Embryonic facial prominence (tissue), 1 donor: ENCODE results near the gene ASB18.

Experiments
- DNase-seq: peaks from one replicate; pipeline ENCODE4 v3.0.0-alpha.2; 2016; ENCODE audit errors: extremely low spot score

ASB18 gene

DNA sequence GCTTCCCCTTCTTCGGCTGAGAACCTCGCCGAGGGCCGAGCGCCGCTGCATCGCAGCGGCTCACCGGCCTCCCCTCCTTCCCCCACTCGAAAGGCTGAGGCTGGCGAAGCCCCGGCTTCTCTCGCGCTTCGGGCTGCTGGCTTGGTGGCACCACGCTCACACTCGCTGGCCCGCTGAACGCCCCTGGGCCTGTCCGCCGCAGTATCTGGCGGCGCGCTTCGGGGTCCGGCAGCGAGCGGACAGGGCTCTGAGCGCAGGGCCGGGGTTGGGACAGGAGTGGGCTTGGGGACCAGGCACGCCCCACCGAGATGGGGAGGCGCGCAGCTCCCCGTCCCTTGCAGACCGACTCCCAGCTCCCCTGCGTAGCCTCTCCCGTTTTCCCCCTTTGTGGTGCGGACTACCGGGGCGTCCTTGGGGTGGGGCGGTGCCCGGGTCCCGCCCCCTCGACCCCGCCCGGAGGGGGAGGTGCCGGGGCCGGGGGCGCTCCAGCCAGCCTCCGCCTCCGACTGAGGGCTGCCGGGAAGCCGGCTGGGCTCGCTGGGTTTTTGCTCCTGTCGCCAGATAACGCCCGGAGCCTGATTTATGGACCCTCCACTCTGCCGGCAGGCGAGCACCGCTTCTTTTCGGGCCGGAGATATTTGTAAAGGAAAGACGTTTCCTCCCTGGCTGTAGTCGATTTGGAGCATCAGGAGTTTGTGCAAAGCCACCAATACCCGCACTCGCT is 99.8 kb downstream of the ASB18 start:
- DNase-seq, result no peak

DNA sequence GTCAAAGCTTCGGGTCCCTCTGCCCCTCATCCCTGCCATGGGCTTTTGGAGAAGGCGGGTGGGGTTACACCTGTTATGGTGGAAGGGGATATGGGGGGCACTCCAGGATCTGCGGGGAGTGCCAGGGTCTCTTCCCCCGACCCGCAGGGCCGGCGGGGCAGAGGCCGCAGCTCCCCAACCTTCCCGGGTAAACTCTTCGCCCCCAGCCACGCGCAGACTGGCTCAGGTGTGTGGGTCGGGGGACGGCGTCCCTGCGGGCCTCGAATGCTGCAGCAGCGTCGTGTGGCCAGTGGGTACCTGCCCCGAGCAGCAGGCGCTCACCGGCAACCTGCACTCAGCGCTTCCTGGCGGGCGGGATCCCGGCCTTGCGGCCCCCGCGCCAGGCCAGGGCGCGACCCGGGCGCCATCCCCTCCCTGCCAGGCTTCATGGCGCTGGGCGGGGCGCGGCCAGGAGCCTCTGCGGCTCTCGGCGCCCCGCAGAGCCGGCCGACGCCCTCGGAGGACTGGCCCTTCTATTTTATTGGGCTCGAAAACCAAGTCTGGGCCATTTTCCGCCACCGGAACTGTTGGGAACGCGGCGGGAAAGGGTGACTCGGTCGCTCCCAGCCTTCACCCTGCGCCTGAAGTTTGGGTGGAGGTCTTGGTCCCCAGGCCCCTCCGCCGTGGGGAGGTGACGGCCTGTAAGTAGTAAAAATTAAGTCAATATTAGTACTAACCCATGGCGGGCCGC is 100.6 kb downstream of the ASB18 start:
- DNase-seq, result no peak

GRCh38 chr2:236162882-236163470 is 101.2 kb downstream of the ASB18 start:
- DNase-seq, result no peak

- DNase-seq, result no peak
These were observed 102.0 kb downstream of the ASB18 start for GRCh38 chr2:236162031-236162845.

- DNase-seq, result no peak
These were observed 102.7 kb downstream of the ASB18 start for GRCh38 chr2:236161531-236161930.

- no peak for DNase-seq
These were observed 103.1 kb downstream of the ASB18 start for GRCh38 chr2:236161082-236161462.

DNA sequence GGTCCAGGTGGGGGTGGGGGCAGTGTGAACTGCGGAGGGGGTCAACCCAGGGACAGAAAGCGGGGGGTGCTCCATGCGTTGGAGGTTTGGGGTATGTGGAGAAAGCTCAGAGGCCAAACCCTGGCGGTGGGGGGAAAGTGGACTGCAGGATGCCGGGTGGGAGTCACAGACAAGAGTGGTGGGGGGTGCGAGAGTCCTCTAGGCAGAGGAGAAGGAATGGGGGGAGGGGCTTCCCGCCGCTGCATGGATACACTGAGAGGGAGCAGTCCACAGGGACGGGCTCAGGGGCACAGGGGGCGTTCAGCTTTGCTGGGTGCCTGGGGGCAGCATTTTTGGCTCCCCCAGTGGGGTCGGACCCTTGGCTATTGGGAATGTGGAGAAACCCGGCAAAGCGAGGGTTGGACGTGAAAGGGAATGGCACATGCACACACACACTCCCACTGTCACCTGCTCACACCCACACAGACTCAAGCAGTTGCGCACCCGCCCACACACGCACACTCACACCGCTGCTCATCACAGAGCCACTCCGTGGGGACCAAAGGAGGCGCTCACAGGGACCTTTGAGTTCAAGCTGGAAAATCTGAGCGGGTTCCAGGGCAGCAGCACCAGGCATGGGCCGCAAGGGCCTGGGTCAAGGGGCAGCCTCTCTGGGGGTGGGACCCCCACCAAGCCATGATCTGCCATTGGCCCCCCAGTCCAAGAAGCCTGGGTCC is 103.7 kb downstream of the ASB18 start:
- DNase-seq, result no peak

- DNase-seq, result no peak
These were observed 104.4 kb downstream of the ASB18 start for GRCh38 chr2:236159778-236160170.

DNA sequence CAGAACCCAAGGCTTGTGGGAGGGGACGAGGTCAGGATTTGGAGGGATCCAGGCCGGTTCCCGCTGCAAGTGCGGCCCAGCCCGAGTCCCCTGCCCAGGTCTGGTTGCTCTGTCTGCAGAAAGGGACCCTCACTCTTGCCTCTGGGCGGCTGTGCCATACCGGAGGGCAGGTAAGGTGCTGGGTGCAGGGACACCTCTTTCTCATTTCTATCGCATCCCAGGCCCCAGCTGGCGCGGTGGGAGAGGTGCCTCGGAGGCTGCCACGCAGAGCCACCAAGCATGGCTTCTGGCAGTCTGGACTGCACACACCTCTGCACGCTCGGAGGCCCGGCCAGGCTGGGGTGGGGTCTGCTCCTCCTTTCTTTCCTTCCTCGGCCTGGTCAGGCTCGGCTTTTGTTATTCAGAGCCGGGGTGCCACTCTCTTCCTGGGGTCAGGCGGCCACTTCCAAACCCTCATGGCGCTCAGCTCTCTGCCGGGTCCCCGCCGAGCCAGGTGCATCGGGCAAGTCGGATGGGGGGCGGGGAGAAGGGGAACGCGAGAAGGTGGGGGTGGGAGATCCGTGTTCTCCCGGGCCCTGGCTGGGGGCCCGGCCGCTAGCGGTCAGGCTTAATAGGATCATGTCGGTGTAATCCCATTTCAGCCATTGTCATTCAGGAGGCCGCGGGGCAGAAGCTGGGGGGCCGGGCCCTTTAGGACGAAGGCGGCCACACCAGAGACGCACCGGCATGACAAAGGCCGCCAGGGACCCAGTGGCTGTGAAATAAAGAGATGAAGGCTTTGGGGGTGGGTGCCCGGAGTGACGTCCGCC is 105.0 kb downstream of the ASB18 start:
- DNase-seq, result no peak

- no peak for DNase-seq
These were observed 106.2 kb downstream of the ASB18 start for GRCh38 chr2:236157815-236158498.

DNA sequence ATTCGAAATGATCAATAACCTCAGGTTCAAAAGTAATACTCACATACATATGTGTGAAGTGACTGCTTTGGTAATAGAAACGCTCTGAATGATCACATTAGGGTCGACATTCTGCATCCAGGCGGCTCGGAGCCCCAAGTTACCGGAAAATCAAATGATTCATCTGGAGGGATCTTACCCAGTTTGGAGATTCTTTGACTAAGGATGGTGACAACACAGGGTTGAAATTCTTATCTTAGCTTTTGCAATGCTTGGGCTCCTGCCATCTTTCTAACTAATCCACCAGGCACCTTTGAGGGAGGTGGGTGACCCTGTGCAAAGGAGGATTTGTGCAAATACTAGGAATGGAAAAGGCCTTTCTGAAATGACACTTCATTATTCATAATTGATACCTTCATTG is 106.8 kb downstream of the ASB18 start:
- no peak for DNase-seq

DNA sequence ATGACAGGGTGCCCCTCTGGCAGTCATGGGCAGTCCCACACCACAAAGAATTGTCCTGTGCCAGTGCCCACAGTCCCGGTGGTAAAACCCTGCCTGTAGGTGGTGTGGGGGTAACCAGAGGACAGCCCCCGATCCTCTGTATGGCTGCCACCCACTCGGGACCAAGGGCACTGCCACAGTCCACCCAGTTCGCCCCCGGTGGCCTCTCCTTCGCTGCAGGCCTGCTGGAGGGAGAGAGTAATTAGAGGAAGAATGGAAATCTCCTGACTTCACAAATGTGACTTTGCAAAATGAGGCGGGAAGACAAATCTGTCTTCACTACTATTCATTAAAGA is 107.4 kb downstream of the ASB18 start:
- no peak for DNase-seq

GRCh38 chr2:236156095-236156859 is 107.9 kb downstream of the ASB18 start:
- DNase-seq, result no peak

DNA sequence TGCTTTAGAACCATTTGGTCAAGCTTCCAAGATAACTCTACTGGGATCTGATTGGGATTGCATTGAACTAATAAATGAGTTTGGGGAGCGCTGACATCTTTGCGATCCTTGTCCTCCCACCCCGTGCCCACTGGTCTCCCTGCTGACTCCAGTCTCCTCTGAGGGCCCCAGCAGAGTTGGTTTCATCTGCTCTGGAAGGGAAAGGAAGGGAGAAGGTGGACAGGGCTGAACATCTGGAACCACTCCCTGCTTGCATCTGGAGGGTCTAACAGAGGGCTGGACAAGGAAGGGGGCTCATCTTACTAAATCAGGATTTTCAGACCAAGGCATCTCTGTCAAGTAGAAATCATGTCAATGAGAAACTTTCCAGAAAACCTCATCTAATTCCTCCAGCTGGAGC is 108.8 kb downstream of the ASB18 start:
- no peak for DNase-seq

- DNase-seq, result no peak
These were observed 117.8 kb downstream of the ASB18 start for GRCh38 chr2:236146436-236146835.

- no peak for DNase-seq
These were observed 120.4 kb downstream of the ASB18 start for GRCh38 chr2:236143811-236144210.
